ENCODE measurements around the gene MYO10.

The MYO10 gene

GRCh38 chr5:16929347-16929746 lies 6.7 kb downstream of the MYO10 start:
- H3K27me3 ChIP-seq (ENCODE audit: control insufficient read depth, insufficient read depth, low read length): peaks cover 14% of the 10 kb centered on the region
- no peaks in the 10 kb centered on the region for H3K9me3 ChIP-seq (ENCODE audit: control insufficient read depth, insufficient read depth, low read depth, low read length)
- peaks cover 32% of the 10 kb centered on the region for H3K4me1 ChIP-seq (ENCODE audit: control insufficient read depth, insufficient read depth, low read length)
- no peak overlapping the region for H3K9ac ChIP-seq (ENCODE audit: low read length)
- H3K4me3 ChIP-seq (ENCODE audit: low read depth, low read length): no peak overlapping the region
- H3K36me3 ChIP-seq (ENCODE audit: control insufficient read depth, insufficient read depth, low read length): no peaks in the 10 kb centered on the region
- H3K27ac ChIP-seq (ENCODE audit: low read depth, low read length): no peak overlapping the region

GRCh38 chr5:16927613-16928012 lies 8.5 kb downstream of the MYO10 start:
- no peaks in the 10 kb centered on the region; the same call in 1 of the 2 replicates for H3K27me3 ChIP-seq (ENCODE audit: control insufficient read depth, insufficient read depth, low read length)
- no peak overlapping the region for H3K4me3 ChIP-seq (ENCODE audit: low read depth, low read length)
- no peak overlapping the region for H3K27ac ChIP-seq (ENCODE audit: low read depth, low read length)
- no peaks in the 10 kb centered on the region for H3K36me3 ChIP-seq (ENCODE audit: control insufficient read depth, insufficient read depth, low read length)
- H3K9me3 ChIP-seq (ENCODE audit: control insufficient read depth, insufficient read depth, low read depth, low read length): no peaks in the 10 kb centered on the region
- H3K4me1 ChIP-seq (ENCODE audit: control insufficient read depth, insufficient read depth, low read length): peaks cover 18% of the 10 kb centered on the region
- H3K9ac ChIP-seq (ENCODE audit: low read length): no peak overlapping the region

- H3K9me3 ChIP-seq (ENCODE audit: control insufficient read depth, insufficient read depth, low read depth, low read length): no peaks in the 10 kb centered on the region
- H3K9ac ChIP-seq (ENCODE audit: low read length): no peak overlapping the region
- peaks cover 9% of the 10 kb centered on the region for H3K4me1 ChIP-seq (ENCODE audit: control insufficient read depth, insufficient read depth, low read length)
- H3K27ac ChIP-seq (ENCODE audit: low read depth, low read length): no peak overlapping the region
- H3K4me3 ChIP-seq (ENCODE audit: low read depth, low read length): no peak overlapping the region
- H3K36me3 ChIP-seq (ENCODE audit: control insufficient read depth, insufficient read depth, low read length): no peaks in the 10 kb centered on the region
- H3K27me3 ChIP-seq (ENCODE audit: control insufficient read depth, insufficient read depth, low read length): no peaks in the 10 kb centered on the region
Measured at GRCh38 chr5:16926417-16926816, 9.7 kb downstream of the MYO10 start.

GRCh38 chr5:16924206-16924605 lies 11.9 kb downstream of the MYO10 start:
- H3K4me1 ChIP-seq (ENCODE audit: control insufficient read depth, insufficient read depth, low read length): no peaks in the 10 kb centered on the region
- no peak overlapping the region for H3K4me3 ChIP-seq (ENCODE audit: low read depth, low read length)
- no peaks in the 10 kb centered on the region for H3K9me3 ChIP-seq (ENCODE audit: control insufficient read depth, insufficient read depth, low read depth, low read length)
- H3K27ac ChIP-seq (ENCODE audit: low read depth, low read length): no peak overlapping the region
- no peaks in the 10 kb centered on the region for H3K27me3 ChIP-seq (ENCODE audit: control insufficient read depth, insufficient read depth, low read length)
- H3K36me3 ChIP-seq (ENCODE audit: control insufficient read depth, insufficient read depth, low read length): no peaks in the 10 kb centered on the region
- H3K9ac ChIP-seq (ENCODE audit: low read length): no peak overlapping the region

- Histone ChIP-seq H3K36me3 (ENCODE audit: control insufficient read depth, insufficient read depth, low read length) (no peaks in the 10 kb centered on the region), H3K4me1 (ENCODE audit: control insufficient read depth, insufficient read depth, low read length) (no peaks in the 10 kb centered on the region), H3K9me3 (ENCODE audit: control insufficient read depth, insufficient read depth, low read depth, low read length) (no peaks in the 10 kb centered on the region), H3K9ac (ENCODE audit: low read length) (no peak overlapping the region), H3K27me3 (ENCODE audit: control insufficient read depth, insufficient read depth, low read length) (no peaks in the 10 kb centered on the region), H3K4me3 (ENCODE audit: low read depth, low read length) (no peak overlapping the region), H3K27ac (ENCODE audit: low read depth, low read length) (no peak overlapping the region)
Measured at GRCh38 chr5:16922430-16922829, 13.7 kb downstream of the MYO10 start.

- Histone ChIP-seq H3K4me1 (ENCODE audit: control insufficient read depth, insufficient read depth, low read length) (no peaks in the 10 kb centered on the region), H3K36me3 (ENCODE audit: control insufficient read depth, insufficient read depth, low read length) (no peaks in the 10 kb centered on the region), H3K4me3 (ENCODE audit: low read depth, low read length) (no peak overlapping the region), H3K27ac (ENCODE audit: low read depth, low read length) (no peak overlapping the region), H3K9me3 (ENCODE audit: control insufficient read depth, insufficient read depth, low read depth, low read length) (no peaks in the 10 kb centered on the region), H3K9ac (ENCODE audit: low read length) (no peak overlapping the region), H3K27me3 (ENCODE audit: control insufficient read depth, insufficient read depth, low read length) (no peaks in the 10 kb centered on the region)
Measured at GRCh38 chr5:16921211-16921610, 14.9 kb downstream of the MYO10 start.

GRCh38 chr5:16920109-16920816 lies 15.8 kb downstream of the MYO10 start:
- no peak overlapping the region for H3K27ac ChIP-seq (ENCODE audit: low read depth, low read length)
- no peak overlapping the region for H3K9ac ChIP-seq (ENCODE audit: low read length)
- H3K36me3 ChIP-seq (ENCODE audit: control insufficient read depth, insufficient read depth, low read length): no peaks in the 10 kb centered on the region
- H3K27me3 ChIP-seq (ENCODE audit: control insufficient read depth, insufficient read depth, low read length): no peaks in the 10 kb centered on the region
- H3K4me3 ChIP-seq (ENCODE audit: low read depth, low read length): no peak overlapping the region
- no peaks in the 10 kb centered on the region for H3K4me1 ChIP-seq (ENCODE audit: control insufficient read depth, insufficient read depth, low read length)
- H3K9me3 ChIP-seq (ENCODE audit: control insufficient read depth, insufficient read depth, low read depth, low read length): no peaks in the 10 kb centered on the region

GRCh38 chr5:16918891-16919671 lies 17.0 kb downstream of the MYO10 start:
- Histone ChIP-seq H3K4me3 (ENCODE audit: low read depth, low read length) (no peak overlapping the region), H3K36me3 (ENCODE audit: control insufficient read depth, insufficient read depth, low read length) (no peaks in the 10 kb centered on the region), H3K9ac (ENCODE audit: low read length) (no peak overlapping the region), H3K4me1 (ENCODE audit: control insufficient read depth, insufficient read depth, low read length) (no peaks in the 10 kb centered on the region), H3K27me3 (ENCODE audit: control insufficient read depth, insufficient read depth, low read length) (no peaks in the 10 kb centered on the region), H3K27ac (ENCODE audit: low read depth, low read length) (no peak overlapping the region), H3K9me3 (ENCODE audit: control insufficient read depth, insufficient read depth, low read depth, low read length) (no peaks in the 10 kb centered on the region)

- peaks cover 5% of the 10 kb centered on the region; the same call in 1 of the 2 replicates for H3K4me1 ChIP-seq (ENCODE audit: control insufficient read depth, insufficient read depth, low read length)
- H3K9me3 ChIP-seq (ENCODE audit: control insufficient read depth, insufficient read depth, low read depth, low read length): no peaks in the 10 kb centered on the region
- H3K27ac ChIP-seq (ENCODE audit: low read depth, low read length): peak overlapping the region; percentile 28; the same call in 1 of the 2 replicates
- H3K36me3 ChIP-seq (ENCODE audit: control insufficient read depth, insufficient read depth, low read length): no peaks in the 10 kb centered on the region
- H3K9ac ChIP-seq (ENCODE audit: low read length): no peak overlapping the region
- H3K27me3 ChIP-seq (ENCODE audit: control insufficient read depth, insufficient read depth, low read length): no peaks in the 10 kb centered on the region
- no peak overlapping the region for H3K4me3 ChIP-seq (ENCODE audit: low read depth, low read length)
Measured at GRCh38 chr5:16918156-16918555, 17.9 kb downstream of the MYO10 start.

GRCh38 chr5:16916262-16916878 lies 19.7 kb downstream of the MYO10 start:
- no peak overlapping the region for H3K27ac ChIP-seq (ENCODE audit: low read depth, low read length)
- no peaks in the 10 kb centered on the region for H3K27me3 ChIP-seq (ENCODE audit: control insufficient read depth, insufficient read depth, low read length)
- H3K4me3 ChIP-seq (ENCODE audit: low read depth, low read length): no peak overlapping the region
- peaks cover 5% of the 10 kb centered on the region; the same call in 1 of the 2 replicates for H3K4me1 ChIP-seq (ENCODE audit: control insufficient read depth, insufficient read depth, low read length)
- no peaks in the 10 kb centered on the region for H3K36me3 ChIP-seq (ENCODE audit: control insufficient read depth, insufficient read depth, low read length)
- H3K9ac ChIP-seq (ENCODE audit: low read length): no peak overlapping the region
- no peaks in the 10 kb centered on the region for H3K9me3 ChIP-seq (ENCODE audit: control insufficient read depth, insufficient read depth, low read depth, low read length)

- H3K27ac ChIP-seq (ENCODE audit: low read depth, low read length): no peak overlapping the region
- no peaks in the 10 kb centered on the region for H3K9me3 ChIP-seq (ENCODE audit: control insufficient read depth, insufficient read depth, low read depth, low read length)
- H3K4me1 ChIP-seq (ENCODE audit: control insufficient read depth, insufficient read depth, low read length): peaks cover 5% of the 10 kb centered on the region; the same call in 1 of the 2 replicates
- no peak overlapping the region for H3K9ac ChIP-seq (ENCODE audit: low read length)
- H3K36me3 ChIP-seq (ENCODE audit: control insufficient read depth, insufficient read depth, low read length): no peaks in the 10 kb centered on the region
- H3K27me3 ChIP-seq (ENCODE audit: control insufficient read depth, insufficient read depth, low read length): no peaks in the 10 kb centered on the region
- no peak overlapping the region for H3K4me3 ChIP-seq (ENCODE audit: low read depth, low read length)
Measured at GRCh38 chr5:16914584-16914983, 21.5 kb downstream of the MYO10 start.

All from HUES6 (cell line).